PC-3 (cell line): Measurements from ENCODE around the gene SIL1. TPM values are rescaled to one million over a fixed set of nuclear protein-coding genes. Genes with fewer than 3 reads are reported as not detected.

Experiments
- ATAC-seq: fragments of 200-7000 bp; cut with Tn5 transposase; 2 replicates; pipeline ENCODE4 v1.9.1; 2020; ENCODE audit warnings: mild to moderate bottlenecking, moderate library complexity
- BruUV-seq: library from RNA; stranded (reverse); fragments of 400-500 nt; replicated peaks from 2 replicates; lab custom pipeline; 2021; lab: Mats Ljungman, UMichigan
- CTCF ChIA-PET: fragments of 300-600 bp; sonication (Branson Sonifier 250); formaldehyde crosslinking; loops from one replicate; lab custom pipeline; 2022; ENCODE audit warnings: antibody characterized with exemption; lab: Charles Lee
- POLR2A ChIA-PET: fragments of 300-600 bp; sonication (Branson Sonifier 250); formaldehyde crosslinking; loops from one replicate; lab custom pipeline; 2022; ENCODE audit warnings: antibody characterized with exemption; ENCODE audit not compliant: unreplicated experiment; lab: Charles Lee
- DNase-seq: peaks from one replicate; pipeline ENCODE4 v3.0.0-alpha.2; 2015
- H2AFZ ChIP-seq: fragments of 300-600 bp; sonication (generic); 2 replicates; pipeline ENCODE4 v1.6.0; 2016; ENCODE audit warnings: antibody characterized with exemption, low read length
- H3F3A ChIP-seq: fragments of 300-600 bp; sonication (generic); one replicate; pipeline ENCODE4 v1.6.0; 2017; ENCODE audit warnings: antibody characterized with exemption, low read length, control low read depth, mild to moderate bottlenecking; ENCODE audit not compliant: unreplicated experiment
- H3K27ac ChIP-seq: fragments of 300-600 bp; sonication (generic); 2 replicates; pipeline ENCODE4 v1.5.1; 2016; ENCODE audit warnings: mild to moderate bottlenecking, low read length
- H3K27me3 ChIP-seq: fragments of 300-600 bp; sonication (generic); 2 replicates; pipeline ENCODE4 v1.6.1; 2016; ENCODE audit warnings: low read length, mixed read lengths
- H3K36me3 ChIP-seq: fragments of 300-600 bp; sonication (generic); 2 replicates; pipeline ENCODE4 v1.6.1; 2016; ENCODE audit warnings: low read depth, mixed run types, low read length, mixed read lengths
- H3K4me1 ChIP-seq: fragments of 300-600 bp; sonication (generic); 2 replicates; pipeline ENCODE4 v1.5.1; 2016; ENCODE audit warnings: low read length; ENCODE audit not compliant: insufficient read depth
- H3K4me2 ChIP-seq: fragments of 300-600 bp; sonication (generic); 2 replicates; pipeline ENCODE4 v1.6.0; 2016; ENCODE audit warnings: low read length
- H3K4me3 ChIP-seq: fragments of 300-600 bp; sonication (generic); 2 replicates; pipeline ENCODE4 v1.5.1; 2016; ENCODE audit warnings: mild to moderate bottlenecking, low read length, mixed read lengths
- H3K79me2 ChIP-seq: fragments of 300-600 bp; sonication (generic); 2 replicates; pipeline ENCODE4 v1.6.1; 2017; ENCODE audit warnings: low read length, mixed read lengths
- H3K9ac ChIP-seq: fragments of 300-600 bp; sonication (generic); 2 replicates; pipeline ENCODE4 v1.6.0; 2016; ENCODE audit warnings: mild to moderate bottlenecking, low read length
- H3K9me2 ChIP-seq: fragments of 300-600 bp; sonication (generic); replicated peaks from 2 replicates; pipeline ENCODE4 v1.6.1; 2016; ENCODE audit warnings: mixed run types, low read length, mixed read lengths
- H3K9me3 ChIP-seq: fragments of 300-600 bp; sonication (generic); 2 replicates; pipeline ENCODE4 v1.6.1; 2016; ENCODE audit warnings: low read length, mixed read lengths
- H4K20me1 ChIP-seq: fragments of 300-600 bp; sonication (generic); 2 replicates; pipeline ENCODE4 v1.6.1; 2016; ENCODE audit warnings: low read length, mixed read lengths
- CTCF ChIP-seq: fragments of 300-600 bp; sonication (generic); conservative IDR thresholded peaks from 2 replicates; pipeline ENCODE4 v1.5.1; 2017; ENCODE audit warnings: antibody characterized with exemption, low read depth, mild to moderate bottlenecking, low read length
- EZH2 ChIP-seq: fragments of 300-600 bp; sonication (generic); IDR thresholded peaks from one replicate; pipeline ENCODE4 v1.6.1; 2017; ENCODE audit warnings: antibody characterized with exemption, mild to moderate bottlenecking, low read length; ENCODE audit not compliant: unreplicated experiment
- EZH2phosphoT487 ChIP-seq: fragments of 300-600 bp; sonication (generic); IDR thresholded peaks from 2 replicates; pipeline ENCODE4 v1.6.1; 2018; ENCODE audit warnings: mild to moderate bottlenecking, antibody characterized with exemption, low read length, borderline replicate concordance
- intact Hi-C: fragments of 100-400 bp; cut with micrococcal nuclease; formaldehyde crosslinking; loops from 2 replicates; pipeline ENCODE4 v1.9.0; 2023
- total RNA-seq: library from RNA; depleted of rRNA; stranded (reverse); fragments of >200 nt; gene quantifications from 2 replicates; pipeline ENCODE4 v1.2.3, GENCODE V29; 2014

The SIL1 gene
- total RNA-seq, 1 experiment from 2014 or later, result 7.9 TPM

- POLR2A ChIA-PET, result no interaction called here
- H3K27me3 ChIP-seq, result no peaks in the 10 kb centered on the region
- no peak overlapping the region for H3K4me3 ChIP-seq
- no peak overlapping the region for H3K27ac ChIP-seq
- peaks cover 21% of the 10 kb centered on the region for H3K79me2 ChIP-seq
- H2AFZ ChIP-seq, result no peak overlapping the region
- H4K20me1 ChIP-seq, result peaks cover 6% of the 10 kb centered on the region; the same call in 1 of the 2 replicates
- CTCF ChIA-PET, result no interaction called here
- no peaks in the 10 kb centered on the region for H3K9me2 ChIP-seq
- no peak overlapping the region for H3K4me2 ChIP-seq
- H3F3A ChIP-seq, result no peaks in the 10 kb centered on the region
- BruUV-seq, result no TSS peak
- H3K9ac ChIP-seq, result no peak overlapping the region
- no peaks in the 10 kb centered on the region for H3K9me3 ChIP-seq
- ATAC-seq (no peak), DNase-seq (no peak)
- no peak for TF ChIP-seq EZH2
- TF ChIP-seq CTCF, result no peak
- TF ChIP-seq EZH2phosphoT487, result no peak
- no peaks in the 10 kb centered on the region for H3K4me1 ChIP-seq
- peaks cover 6% of the 10 kb centered on the region; the same call in 1 of the 2 replicates for H3K36me3 ChIP-seq
- intact Hi-C loops, result no loop called here
These were observed 220.1 kb downstream of the SIL1 start for GRCh38 chr5:138978080-138978479.

GRCh38 chr5:138975098-138975847 is 222.9 kb downstream of the SIL1 start:
- Histone ChIP-seq H3K4me3 (no peak overlapping the region), H3K79me2 (no peaks in the 10 kb centered on the region), H3K9me3 (no peaks in the 10 kb centered on the region), H3F3A (no peaks in the 10 kb centered on the region), H3K9ac (no peak overlapping the region), H2AFZ (no peak overlapping the region), H3K27me3 (no peaks in the 10 kb centered on the region), H3K4me2 (no peak overlapping the region), H4K20me1 (no peaks in the 10 kb centered on the region), H3K4me1 (no peaks in the 10 kb centered on the region), H3K27ac (no peak overlapping the region), H3K9me2 (no peaks in the 10 kb centered on the region), H3K36me3 (no peaks in the 10 kb centered on the region)
- no peak for ATAC-seq
- no peak for TF ChIP-seq EZH2
- no peak for TF ChIP-seq EZH2phosphoT487
- no peak for TF ChIP-seq CTCF
- CTCF ChIA-PET, result no interaction called here
- DNase-seq, result no peak
- no TSS peak for BruUV-seq
- intact Hi-C loops, result no loop called here
- POLR2A ChIA-PET, result no interaction called here
